ENCODE data around the gene ARHGEF10L.
A peak's percentile ranks its signal among the peaks of the same experiment; 100 is the strongest.

The ARHGEF10L gene

DNA sequence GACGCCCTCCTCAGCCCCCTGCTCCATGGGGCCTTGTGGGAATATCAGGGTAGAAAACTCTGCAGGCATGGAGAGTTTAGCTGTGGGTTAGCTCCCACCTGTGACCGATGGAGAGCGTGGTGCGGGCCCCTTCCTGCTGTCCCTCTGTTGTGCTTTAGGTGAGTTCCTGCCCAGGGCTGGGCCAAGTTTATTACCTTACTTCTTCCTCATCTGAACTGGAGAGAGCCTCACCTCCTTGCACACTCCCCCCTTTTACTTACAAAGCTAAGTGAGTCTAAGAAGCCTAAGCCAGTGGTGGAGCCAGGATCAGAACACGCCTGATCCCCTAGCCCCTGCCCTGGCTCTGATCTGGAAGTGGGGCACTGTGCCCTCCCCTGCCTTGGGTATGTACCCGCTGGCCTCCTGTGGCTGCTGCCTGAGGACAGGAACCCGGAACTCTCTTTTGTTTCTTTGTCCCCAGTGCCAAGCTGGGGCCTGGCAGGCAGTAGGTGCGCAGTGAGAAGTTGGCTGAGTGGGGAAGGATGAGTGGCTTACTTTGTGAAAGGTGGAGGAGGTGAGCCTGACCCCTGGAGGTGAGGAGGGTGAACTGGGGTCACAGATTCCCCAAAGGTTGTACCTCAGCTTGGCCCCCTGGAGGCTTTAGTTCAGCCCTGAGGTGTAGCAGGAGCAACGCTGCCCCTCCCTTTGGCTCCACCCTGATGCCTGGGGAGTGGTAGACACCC is 32.9 kb downstream of the ARHGEF10L start:
- DNase-seq: no peak

DNA sequence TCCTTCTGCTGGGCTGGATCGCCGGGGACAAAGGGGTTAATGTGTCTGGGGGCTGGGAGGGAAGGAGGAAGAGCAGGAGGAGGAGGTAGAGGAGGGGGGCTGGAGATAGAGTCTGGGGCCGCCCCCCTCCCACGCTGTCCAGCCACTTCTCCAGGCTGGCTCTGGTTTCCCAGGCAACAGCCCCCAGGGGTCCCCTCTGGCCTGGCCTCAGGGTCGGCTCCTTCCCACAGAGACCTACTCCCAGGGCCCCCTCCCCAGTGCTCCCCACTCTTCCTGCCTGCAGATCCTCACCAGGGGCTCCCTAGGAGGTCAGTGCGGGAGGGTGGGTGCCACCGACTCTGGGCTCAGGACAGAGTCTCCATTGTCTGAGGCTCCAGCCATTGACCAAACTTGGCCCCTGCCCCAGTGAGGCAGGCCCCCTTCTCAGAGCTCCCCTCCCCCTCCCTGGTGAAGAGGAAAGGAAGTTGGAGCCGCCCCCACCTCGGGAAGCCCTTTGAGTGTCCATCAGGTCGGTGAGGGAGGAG is 34.1 kb downstream of the ARHGEF10L start:
- no peak for DNase-seq

DNA sequence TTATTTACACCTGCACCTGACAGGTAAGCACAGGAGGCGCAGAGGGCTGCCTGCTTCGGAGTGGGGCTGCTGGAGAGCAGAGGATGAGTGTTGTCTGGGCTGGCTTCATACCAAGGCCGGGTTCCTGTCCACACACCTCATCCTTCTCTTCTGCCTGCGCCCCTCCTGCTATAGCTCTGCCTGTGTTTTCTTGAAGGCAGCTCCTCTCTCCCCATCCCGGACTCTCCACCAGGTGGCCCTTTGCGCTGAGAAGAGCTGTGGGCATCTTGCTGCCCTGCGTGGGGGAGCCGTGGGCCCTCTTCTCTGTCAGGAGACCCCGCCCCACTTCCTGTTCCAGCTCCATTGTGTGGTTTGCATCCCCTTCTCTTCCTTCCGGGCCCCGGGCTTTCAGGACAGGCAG is 35.0 kb downstream of the ARHGEF10L start:
- DNase-seq: no peak

DNA sequence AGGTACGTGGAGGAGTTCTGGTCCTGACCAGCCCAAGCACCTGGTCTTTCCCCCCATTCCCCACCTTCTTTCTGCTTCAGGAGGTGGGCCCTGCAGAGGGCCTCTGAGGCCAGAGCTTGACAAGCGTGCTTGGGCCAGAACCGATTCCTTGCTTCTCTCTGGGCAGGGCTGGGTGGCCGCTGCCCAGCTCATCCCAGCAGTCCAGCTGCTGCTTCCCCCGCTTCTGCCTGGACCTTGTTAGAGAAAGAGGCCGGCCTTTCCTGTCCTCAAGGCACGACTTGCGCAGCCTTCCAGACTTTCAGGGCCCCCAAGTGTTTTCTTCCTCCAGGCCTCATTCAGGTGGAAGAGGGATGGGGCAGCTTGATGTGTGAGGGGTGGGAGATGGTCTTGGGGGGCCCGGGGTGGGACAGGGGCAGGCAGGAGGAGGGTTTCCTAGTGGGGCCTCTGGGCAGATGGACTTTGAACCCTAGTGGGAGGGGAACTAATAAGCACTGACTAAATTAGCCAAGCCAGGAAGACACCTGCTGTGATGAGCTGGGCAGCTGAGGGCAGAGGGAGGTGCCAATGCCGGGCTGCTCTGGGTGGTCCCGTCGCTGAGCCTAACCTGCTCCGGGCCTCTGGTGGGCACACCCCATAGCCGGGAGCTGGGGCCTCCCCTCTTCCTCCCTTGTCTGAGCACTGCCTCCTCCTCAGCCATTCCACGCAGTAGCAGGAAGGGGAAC is 36.5 kb downstream of the ARHGEF10L start:
- DNase-seq: no peak

DNA sequence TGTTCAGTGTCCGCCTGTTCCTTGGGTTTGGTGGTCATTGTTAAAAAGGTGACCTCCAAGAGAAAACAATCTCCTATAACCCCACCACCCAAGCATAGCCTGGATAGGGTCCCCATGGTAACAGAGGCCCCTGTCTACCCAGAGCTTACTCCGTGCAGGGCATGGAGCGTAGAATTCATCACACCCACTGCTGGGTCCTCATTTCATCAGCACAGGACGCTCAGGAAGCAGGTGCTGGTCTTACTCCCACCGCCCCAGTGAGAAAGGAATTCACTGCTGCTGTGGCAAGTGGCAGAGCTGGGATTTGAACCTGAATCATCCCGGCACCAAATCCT is 37.0 kb downstream of the ARHGEF10L start:
- no peak for DNase-seq

DNA sequence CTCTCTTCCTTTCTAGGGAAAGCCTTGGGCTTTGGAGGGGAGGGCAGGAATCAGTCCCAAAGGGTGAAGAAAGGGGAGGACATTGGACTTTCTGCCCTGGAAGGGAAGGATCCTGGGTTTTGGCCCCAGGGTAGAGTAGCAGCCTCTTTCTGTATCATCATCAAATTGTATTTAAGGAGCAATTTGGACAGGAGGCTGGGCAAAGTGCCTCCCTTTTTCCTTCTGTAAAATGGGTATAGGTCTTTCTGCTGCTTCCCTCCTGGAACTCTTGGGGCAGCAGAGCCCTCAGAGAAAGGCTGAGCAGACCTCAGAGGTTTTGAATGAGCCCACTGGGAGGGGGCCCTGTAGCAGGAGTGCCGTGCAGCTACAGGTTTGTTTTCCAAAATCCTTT is 38.4 kb downstream of the ARHGEF10L start:
- DNase-seq: no peak

DNA sequence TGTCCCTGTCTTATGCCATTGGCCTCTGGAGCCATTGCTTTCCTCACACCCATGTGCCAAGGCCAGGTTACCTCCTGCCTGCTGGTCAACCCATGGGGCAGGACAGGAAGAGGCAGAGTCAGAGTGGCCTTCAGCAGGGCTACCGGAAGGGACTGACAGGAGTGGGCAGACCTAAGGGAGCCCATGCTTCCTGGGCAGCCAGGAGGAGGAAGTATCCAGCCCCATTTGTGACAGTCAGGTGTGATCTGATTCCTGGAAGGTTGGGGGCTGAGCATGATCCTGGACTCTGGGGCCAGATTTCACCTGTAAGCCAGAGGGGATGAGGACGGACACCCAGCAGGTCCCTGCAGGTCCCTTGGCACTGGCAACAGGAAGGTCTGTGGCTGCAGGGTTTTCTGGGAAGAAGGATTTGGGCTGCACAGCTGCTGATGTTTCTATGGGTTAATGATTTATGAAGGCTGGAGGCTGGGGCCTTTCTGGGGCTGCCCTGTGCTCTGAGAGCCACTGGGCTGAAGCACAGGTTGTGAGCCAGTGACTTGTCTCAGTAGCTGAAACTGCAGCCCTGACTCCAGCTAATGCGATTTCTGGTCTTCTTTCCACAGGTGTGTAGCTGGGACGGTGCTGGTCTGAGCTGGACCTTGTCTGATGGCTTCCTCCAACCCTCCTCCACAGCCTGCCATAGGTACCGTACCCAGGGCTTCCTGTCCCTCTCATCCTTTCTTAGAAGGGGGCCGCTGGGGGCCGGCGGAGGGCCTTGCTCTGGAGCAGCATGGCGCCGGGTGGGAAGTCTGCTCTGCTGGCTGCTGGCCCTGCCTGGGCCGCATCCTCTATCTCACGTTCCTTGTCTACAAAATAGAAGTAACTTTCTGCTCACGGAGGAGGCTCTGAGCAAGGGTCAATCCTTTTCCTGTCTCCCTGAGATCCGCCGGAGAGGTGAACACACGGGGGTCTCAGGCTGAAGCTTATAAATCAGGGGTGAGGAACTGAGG is 40.7 kb downstream of the ARHGEF10L start:
- no peak for DNase-seq

DNA sequence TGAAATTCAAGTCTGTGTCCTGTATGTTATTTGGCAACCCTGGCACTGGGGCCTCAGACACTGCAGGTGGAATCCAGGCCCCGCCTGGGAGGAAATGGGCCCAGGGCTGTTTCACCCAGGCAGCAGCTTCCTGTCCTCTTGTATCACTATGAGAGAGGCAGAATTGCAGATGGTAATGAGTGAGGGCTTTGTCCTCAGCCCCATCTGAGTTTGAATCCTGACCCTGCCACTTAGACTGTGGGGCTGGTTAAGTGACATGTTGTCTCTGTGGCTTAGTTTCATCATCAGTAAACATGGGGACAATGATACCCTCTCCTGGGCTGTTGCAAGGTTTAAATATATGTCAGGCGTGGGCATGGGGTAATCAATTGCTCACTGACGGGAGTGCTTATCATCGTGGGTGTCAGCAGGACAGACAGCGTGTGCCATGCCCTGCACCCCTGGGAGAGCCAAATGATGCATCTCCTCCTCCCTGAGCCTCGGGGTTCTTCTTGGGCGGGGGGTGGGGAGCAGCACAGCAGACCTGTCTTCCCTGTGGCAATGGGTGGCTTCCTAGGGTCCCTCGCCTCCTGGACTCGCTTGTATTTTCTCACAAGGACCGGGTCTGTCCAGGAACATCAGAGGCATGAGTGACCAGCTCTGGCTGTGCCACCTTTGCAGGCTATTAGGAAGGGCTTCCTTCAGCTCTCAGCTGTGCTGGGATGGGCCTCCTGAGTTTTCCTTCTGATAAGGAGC is 42.1 kb downstream of the ARHGEF10L start:
- no peak for DNase-seq

DNA sequence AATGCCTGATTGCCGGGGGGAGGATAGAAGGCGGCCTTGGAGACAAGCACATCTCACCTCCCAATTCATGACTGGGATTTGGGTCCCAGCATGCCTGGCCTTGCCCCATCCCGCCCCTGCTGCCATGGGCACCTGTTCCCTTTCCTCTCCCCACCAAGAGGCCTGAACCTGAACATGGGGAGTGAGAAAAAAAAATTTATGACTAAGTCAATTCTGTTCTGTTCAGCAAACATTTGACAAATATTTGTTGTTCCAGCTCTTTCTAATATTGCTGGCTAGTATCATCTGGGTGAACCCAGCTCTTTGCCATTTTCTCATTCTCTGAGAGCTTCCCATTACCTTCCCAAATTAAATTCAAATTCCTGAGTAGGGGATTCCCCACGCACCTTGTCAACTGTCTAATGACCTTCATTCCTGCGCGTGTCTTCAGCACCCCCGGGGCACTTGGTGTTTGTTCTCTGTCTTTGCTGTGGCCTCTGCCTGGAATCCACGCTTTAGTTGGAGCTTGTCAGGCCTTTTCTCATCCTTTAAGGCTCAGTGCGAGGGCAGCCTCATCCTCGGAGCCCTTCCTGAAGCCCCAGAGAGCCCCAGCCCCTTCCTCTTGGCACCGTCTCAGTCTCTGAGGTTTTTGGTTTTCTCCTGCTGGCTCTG is 42.8 kb downstream of the ARHGEF10L start:
- no peak for DNase-seq

DNA sequence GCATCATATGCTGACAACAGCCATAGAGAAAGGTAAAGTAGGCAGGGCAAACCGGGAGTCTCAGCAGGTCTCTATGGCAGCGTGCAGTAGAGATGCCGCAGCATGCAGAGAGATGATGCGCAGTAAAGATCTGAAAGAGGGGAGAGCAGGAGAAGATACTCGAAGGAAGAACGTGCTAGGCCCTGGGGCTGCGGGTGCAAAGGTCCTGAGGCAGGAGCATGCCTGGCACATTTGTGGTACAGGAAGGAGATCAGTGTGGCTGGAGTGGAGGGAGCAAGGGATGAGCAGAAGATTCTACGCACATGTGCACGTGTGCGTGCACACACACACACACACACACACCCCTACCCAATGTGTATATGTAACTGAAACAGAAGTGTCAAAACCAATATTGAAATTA is 45.0 kb downstream of the ARHGEF10L start:
- DNase-seq: no peak

DNA sequence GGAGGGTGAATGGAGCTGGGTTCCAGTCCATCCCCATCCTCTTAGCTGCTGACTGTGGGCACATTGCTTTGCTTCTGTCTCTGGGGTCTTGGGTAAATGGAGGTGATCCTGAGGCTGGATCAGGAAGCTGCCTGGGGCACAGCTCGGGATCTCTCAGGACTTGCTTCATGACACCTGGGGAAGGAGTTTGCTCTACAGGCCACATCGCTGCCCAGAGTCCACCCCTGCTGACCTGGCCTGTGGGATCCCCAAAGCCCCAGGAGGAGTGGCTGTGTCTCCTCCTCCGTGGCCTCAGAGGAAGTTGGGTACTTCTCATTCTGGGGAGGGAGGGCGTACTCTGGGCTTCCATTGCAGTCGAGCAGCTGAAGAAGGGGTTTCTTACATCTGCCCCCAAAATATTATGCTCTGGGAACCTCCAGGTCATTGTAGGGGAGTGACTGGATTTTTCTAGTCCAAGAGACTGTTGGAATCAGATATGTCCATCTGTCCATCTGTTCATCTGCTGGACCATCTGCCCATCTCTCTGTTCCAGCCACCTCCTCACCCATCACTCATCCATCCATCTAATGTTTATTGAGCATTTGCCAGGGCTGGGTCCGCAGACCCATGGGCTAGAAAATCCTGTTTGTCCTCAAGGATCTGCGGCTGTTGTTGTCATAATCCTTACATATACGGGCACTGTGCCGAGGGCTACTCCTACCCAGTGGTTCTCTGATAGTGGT is 45.9 kb downstream of the ARHGEF10L start:
- DNase-seq: no peak

DNA sequence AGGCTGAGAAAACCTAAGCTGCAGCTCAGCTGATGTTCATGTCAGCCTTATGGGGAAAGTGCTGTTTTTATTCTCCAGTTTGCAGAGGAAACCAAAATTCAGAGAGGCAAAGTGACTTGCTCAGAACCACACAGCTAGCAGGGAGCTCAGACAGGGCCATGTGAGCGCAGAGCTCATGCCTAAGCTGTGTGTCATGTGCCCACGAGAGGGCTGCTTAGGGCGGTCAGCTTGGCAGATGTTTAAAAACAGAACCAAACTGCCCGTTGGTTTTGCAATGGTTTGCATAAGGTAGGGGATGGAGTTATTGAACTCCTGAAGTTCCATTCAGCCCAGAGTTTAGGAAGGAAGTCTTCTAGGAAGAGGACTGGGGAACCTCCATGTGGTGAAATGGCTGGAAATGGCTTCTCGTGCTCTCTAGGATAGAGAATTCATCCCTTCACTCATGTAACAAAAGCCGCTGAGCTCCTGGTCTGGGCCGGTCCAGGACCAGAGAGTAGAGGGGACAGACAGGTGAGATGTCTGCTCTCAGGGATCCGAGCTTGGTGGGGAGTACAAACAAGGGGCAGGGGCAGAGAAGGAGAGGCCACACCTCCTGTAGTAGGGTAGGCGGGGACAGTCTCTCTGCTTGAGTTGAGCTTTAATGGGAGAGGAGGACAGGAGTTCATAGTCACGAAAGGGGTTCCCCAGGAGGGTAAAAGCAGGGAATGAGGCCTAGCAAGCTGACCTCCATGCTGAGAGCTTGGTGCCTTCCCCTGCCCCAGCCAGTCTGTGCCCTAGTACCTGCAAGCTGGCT is 46.9 kb downstream of the ARHGEF10L start:
- DNase-seq: peak; percentile 64

DNA sequence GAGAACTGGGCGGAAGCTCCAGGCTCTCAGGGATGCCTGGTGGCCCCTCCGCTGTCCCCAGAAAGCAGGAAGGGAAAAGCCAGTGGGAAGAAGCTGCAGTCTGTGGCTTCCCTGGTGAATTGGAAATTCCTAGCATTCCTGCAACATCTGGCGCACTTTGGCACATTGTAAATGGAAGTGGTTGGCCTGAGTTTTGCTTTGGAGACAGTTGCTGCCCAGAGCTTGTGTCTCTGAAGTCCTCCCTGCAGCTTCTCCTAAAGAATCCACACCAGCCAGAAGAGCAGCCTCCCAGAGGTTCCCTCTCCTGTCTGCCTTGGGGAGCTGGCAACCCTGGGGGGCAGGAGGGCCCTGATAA is 48.2 kb downstream of the ARHGEF10L start:
- DNase-seq: peak; percentile 87

DNA sequence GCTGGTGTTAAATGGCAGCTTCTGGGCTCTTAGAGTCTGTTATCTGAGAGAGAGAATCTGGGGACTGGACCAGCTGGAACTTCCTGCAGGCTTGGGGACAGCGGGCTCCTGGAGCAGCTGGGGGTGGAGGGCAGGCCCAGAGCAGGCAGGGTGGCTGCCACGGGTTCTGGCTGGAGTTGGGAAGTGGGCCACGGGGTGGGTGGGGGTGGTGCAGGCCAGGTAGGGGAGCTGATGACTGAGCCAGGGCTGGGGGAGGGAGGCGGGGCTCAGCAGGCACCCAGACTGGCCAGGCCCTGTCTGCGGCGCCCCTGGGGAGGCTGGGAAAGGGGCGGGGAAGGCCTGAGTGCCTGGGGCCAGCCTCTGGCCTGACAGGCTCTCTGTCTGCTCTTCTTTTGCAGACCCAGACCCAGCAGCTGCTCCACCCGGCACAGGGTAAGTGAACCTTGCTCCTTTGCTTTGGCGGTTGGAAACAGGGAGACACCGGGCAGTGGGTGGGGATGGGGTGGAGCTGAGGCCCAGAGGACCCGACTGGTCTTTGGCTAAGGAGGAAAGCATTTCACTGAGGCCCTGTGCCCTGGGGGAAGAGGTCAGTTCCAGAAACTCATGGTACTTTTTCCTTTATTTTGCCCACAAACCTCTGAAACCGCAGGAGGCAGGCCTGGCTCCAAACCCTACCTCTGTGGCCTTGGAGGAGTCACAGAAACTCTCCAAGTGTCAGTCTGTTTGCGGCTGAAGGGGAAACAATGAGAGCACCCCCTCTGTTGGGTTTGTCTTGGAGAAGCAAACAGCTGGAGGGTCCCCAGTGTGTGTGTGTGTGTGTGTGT is 48.8 kb downstream of the ARHGEF10L start:
- peak; percentile 29 for DNase-seq

DNA sequence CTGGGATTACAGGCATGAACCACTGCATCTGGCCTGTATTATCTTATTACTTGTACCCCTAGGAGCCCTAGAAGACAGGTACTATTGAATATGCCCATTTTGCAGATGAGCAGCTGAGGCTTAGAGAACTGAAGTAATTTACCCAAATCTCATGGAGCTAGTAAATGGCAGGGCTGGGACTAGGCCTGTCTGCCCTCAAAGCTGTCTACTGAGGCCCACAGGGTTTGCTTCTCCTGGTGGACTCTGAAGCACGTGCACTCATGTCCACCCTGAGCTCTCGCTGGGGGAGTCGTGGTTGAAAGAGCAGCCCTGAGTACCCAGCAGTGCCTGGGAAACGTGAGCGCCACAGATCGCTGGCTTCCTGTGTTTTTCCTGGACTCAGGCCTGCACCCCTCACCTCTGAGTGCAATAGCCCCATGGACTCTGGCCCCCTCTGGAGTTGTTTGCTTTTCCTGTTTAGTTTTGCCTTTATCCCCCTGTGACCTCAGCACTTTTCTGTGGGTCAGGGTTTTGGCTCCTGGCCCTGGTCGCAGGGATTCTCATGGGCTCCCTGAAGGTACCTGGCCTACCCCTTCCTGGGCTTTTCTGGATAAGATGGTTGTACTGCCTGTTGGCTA is 52.4 kb downstream of the ARHGEF10L start:
- DNase-seq: no peak

DNA sequence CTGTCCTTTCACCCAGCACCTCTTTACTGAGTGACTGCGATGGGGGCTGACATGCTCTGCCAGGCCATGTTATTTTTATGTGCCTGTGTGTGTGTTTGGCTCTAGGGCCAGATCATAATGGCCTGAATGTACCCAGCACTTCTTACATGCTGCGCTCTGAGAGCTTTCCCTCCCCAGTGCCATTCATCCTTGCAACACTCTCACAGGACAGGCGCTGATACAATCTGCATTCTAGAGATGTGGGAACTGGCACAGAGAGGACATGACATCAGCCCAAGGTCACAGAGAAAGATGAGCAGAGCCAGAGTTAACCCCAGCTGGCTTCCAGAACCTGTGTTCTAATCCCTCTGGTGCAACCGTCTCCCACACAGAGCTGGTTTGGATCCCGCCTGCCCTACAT is 54.5 kb downstream of the ARHGEF10L start:
- no peak for DNase-seq

DNA sequence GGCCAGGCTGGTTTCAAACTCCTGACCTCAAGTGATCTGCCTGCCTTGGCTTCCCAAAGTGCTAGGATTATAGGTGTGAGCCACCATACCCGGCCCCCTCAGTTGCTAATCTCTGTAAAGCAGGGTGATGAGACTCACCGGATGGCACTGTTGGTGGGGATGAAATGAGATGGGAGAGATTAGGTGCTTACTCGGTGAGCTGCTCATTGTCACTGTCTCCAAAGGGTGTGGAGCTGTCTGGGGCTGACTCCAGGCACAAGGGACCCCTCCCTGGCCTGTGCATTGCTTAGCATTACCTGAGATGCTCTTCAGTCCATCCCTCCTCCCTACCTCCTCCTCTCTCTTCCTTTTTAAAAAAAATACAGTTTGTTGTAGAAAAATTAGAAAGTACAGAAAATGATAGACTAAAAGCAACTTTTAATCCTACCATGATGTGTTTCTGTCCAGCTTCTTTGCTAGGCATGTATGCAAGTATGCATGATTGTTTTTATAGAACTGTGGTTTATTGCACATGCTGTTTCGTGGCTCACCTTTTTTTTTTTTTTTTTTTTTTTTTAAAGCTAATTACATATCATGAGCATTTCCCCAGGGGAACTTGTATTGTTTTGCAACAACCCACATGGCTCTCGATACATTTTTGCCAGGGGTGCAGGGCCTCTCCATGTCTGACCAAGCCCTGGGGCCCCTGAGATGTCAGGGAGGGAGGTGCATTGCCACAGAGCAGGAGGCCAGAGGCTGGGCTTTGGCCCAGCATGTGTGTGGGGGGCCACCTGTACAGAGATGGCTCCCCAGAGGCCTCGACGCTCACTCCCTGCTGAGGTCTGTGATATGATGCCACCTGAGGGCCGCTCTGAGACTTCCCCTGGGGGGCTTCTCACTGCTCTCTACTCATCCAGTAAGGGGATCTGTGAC is 55.4 kb downstream of the ARHGEF10L start:
- peak; percentile 17 for DNase-seq

DNA sequence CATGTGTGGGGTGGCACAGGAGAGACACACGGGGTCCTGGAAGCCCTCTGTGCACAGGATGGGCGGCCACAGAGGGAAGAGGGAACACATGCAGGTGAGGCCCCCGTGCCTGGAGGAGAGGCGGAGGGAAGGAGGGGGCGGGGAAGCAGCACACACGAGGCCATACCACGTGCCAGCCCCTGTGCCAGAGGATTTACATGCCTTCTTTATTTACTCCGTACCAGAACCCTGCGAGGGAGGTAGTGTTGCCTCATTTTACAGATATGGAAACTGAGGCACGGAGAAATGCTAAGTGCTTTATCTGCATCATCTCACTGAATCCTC is 56.1 kb downstream of the ARHGEF10L start:
- DNase-seq: no peak

Data from fibroblast of skin of right biceps (primary cell).